DOHH2 (cell line): ENCODE data around the gene PARP16.

ENCODE experiments used
- CTCF ChIP-seq: fragments of 200-600 bp; sonication (generic); IDR thresholded peaks from one replicate; pipeline ENCODE4 v1.5.1; 2014; ENCODE audit warnings: antibody characterized with exemption, mild to moderate bottlenecking, low read depth, low read length; ENCODE audit not compliant: poor library complexity, severe bottlenecking
- EZH2phosphoT487 ChIP-seq: fragments of 200-600 bp; sonication (generic); IDR thresholded peaks from 2 replicates; pipeline ENCODE4 v1.6.1; 2017; ENCODE audit warnings: borderline replicate concordance, mild to moderate bottlenecking, antibody characterized with exemption, low read length, moderate library complexity, mixed read lengths

GRCh38 chr15:65335278-65336055 is 48.8 kb upstream of the PARP16 start:
- no peak for TF ChIP-seq CTCF
- TF ChIP-seq EZH2phosphoT487, result no peak
